Stimulated activated CD8-positive, alpha-beta memory T cell treated with anti-CD3 and anti-CD28 coated beads, Interleukin-4, amount 100 ng/mL, for 48 hours (primary cell): ENCODE measurements around the gene STXBP4.

ENCODE experiments used
- DNase-seq: peaks from one replicate; pipeline ENCODE4 v3.0.0-alpha.2; 2020

STXBP4 gene, protein sequence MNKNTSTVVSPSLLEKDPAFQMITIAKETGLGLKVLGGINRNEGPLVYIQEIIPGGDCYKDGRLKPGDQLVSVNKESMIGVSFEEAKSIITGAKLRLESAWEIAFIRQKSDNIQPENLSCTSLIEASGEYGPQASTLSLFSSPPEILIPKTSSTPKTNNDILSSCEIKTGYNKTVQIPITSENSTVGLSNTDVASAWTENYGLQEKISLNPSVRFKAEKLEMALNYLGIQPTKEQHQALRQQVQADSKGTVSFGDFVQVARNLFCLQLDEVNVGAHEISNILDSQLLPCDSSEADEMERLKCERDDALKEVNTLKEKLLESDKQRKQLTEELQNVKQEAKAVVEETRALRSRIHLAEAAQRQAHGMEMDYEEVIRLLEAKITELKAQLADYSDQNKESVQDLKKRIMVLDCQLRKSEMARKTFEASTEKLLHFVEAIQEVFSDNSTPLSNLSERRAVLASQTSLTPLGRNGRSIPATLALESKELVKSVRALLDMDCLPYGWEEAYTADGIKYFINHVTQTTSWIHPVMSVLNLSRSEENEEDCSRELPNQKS

GRCh38 chr17:54968262-54968987 lies at the start of gene STXBP4, which contains the start of gene COX11:
TSS of gene STXBP4 (plus strand) at chr17:54968765. CDS start at chr17:54986220, 17,455 bp downstream.
TSS of gene COX11 (minus strand) at chr17:54968654. CDS start at chr17:54968646, 8 bp downstream.
- peak; percentile 92 for DNase-seq

DNA sequence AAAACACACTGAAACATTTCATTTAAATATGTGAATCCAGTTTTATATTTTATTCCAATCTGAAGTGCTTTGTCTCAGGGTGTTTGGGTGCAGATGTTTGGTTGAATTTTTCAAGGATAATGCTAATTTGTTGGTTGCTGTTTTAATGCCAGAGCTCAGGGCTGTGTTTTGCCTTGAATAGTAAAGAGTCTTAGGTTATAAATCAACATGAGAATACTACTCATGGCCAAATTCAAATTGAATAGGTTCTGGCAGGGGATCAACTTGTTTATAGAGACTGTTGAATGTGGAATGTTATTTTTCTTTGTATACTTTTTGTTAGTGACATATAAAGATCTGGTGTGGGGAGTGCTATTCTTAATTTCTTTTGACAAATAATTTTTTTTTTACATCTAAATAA lies 49.1 kb upstream of the STXBP4 start:
- no peak for DNase-seq

DNA sequence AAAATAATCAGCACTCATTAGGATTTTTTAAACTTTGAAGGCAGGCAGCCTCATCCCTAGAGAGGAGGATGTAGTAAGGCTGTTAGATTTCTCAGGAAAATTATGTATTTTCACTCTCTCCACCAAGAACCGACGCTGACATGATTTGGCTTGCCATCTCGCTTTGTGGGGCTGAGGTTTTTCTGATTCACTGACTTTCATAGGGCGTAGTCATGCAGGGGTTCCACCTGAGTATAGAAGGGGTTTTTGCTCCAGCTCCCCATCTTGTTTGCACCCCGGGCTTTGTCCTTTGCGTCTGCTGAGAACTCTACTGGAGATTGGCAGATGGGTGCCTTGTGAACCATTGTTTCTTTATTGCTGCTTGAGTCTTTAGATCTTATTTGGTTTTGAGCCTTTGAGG lies 47.7 kb upstream of the STXBP4 start:
- no peak for DNase-seq

GRCh38 chr17:54924405-54924804 lies 44.2 kb upstream of the STXBP4 start:
- DNase-seq = no peak

- DNase-seq = no peak
Measured at GRCh38 chr17:54927525-54927924, 41.0 kb upstream of the STXBP4 start.

DNA sequence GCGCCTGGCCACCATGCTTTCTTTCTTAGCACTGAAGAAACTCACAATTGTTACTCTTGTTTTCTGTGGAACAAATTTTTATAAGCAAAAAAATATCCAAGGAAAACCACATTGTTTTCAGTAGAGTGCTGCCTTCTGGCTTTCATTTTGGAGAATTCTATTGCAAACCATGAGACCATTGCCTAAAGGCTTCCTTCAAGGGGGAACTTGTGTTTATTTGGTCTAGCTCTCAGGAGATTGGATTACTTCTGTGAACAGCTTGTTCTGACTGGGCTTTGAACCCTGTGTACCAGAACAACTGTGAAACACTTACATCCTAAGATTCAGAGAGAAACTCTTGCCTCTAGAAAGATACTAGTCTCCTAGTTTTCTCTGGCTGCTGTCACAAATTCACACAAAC lies 35.9 kb upstream of the STXBP4 start:
- DNase-seq = no peak

DNA sequence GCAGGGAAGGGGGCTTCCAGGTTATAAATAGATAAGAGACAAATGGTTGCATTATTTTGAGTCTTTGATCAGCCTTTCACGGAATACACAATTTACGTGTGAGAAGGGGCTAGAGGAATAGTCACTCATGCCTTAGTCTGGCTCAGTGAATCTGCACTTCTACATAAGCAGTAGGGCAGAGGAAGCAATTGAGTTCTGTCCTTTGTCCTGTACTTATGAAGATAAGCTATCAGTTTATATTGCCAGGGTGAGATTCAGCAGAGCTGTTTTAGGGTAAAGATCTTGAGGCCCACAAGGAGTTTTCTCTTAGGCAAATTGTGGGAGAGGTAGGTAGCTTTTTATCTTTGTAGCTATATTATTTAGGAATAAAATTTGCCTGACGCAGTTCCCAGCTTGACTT lies 34.6 kb upstream of the STXBP4 start:
- DNase-seq = no peak

GRCh38 chr17:54935471-54935870 lies 33.1 kb upstream of the STXBP4 start:
- no peak for DNase-seq

DNA sequence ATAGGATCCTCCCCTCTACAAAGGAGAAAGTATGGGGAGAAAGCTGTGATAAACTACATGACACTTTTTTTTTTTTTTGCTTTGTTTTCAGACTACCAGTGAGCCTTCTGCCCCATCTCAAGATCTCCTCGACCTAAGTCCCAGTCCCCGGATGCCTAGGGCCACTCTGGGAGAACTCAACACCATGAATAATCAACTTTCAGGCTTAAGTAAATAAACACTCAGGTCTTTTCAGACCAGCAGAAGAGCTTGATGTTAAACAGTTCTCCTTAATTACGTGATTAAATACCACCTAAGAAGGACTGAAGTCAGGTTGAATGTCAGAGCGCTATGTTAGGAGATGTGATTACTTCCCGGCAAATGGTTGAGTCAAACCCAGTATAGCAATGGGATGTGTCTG lies 31.5 kb upstream of the STXBP4 start:
- no peak for DNase-seq

DNA sequence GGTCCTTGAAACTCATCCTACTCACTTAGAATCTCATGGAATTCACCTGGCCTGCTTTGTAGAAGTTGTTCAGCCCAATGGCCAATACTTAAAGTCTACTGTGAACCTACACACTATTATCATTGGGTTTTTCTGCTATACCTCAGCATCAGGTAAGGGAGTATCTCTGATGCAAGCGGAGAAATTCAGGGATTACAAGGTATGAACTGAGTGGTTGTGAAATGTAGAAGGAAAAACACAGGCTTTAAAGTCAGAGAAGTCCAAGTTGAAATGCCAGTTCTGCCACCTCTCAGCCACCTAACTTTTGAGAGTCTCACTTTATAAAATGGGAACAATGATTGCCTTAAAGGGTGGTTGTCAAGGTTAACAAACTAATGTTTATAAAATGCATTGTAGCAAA lies 31.1 kb upstream of the STXBP4 start:
- DNase-seq = no peak

DNA sequence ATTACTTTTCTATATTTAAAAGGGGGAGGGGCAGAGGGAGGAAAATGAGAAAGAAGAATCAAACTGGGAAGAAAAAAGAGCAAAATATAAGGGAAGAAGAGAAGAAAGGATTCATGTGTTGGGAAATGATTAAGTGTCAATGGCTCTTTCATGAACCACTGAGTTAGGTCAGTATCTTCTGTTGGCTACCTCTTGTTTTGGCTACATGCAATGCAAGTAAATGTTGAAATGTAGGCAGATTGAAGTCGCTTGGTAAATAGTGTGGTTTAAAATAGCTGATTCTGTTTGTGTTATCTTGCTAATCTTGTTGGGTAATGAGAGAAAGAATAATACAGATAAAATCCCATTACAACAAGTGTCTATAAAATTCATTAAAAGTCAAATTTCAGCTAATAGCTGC lies 27.3 kb upstream of the STXBP4 start:
- DNase-seq = no peak

DNA sequence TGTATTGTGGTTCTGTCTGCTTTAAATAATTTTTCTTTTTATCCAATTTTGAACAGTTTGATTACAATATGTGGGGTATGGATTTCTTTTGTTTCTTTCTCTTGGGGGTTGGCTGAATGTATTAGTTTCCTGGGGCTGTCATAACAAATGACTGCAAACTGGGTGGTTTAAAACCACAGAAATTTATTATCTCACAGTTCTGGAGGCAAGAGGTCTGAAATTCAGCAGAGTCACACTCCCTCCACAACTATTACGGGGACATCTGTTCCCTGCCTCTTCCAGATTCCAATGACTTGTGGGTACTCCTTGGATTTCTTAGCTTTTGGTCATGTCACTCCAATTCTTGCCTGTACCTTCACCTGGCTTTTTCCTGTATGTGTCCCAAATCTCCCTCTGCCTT lies 23.8 kb upstream of the STXBP4 start:
- DNase-seq = no peak

- DNase-seq = no peak
Measured at GRCh38 chr17:54945231-54945630, 23.3 kb upstream of the STXBP4 start.

DNA sequence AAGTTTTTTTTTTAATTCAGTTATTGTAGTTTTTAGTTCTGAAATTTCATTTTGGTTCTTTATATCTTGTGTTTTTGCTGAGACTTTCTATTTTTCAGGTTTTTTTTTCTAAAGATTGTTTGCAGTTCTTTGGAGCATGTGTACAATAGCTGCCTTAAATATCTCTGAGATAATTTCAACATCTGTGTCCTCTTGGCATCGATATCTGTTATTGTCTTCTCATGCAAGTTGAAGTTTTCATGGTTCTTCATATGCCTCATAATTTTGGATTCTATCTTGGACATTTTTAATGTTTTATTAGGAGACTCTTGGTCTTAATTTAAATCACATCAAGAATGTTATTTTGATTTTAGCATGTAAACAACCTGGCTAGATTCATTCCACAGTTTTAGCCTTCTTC lies 22.9 kb upstream of the STXBP4 start:
- no peak for DNase-seq

GRCh38 chr17:54947396-54947795 lies 21.2 kb upstream of the STXBP4 start:
- DNase-seq = no peak

DNA sequence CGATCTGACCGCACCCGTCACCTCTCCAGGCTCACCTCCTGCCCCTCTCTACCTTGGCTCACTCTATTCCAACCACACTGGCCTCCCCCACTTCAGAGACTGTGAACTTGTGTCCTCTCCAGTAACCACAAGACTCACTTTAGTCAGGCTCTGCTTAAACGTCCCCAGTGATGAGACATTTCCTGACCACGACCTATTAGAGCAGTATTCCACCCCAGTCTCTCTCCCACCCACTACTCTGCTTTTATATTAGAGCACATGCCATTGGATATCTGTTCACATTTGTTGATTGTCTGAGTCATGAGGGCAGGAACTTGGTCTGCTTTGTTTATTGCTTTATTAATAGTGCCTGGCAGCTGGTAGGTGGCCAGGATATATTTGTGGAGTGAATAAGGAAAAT lies 20.2 kb upstream of the STXBP4 start:
- no peak for DNase-seq

- DNase-seq = no peak
Measured at GRCh38 chr17:54950116-54950515, 18.4 kb upstream of the STXBP4 start.

- DNase-seq = no peak
Measured at GRCh38 chr17:54951286-54951685, 17.3 kb upstream of the STXBP4 start.

DNA sequence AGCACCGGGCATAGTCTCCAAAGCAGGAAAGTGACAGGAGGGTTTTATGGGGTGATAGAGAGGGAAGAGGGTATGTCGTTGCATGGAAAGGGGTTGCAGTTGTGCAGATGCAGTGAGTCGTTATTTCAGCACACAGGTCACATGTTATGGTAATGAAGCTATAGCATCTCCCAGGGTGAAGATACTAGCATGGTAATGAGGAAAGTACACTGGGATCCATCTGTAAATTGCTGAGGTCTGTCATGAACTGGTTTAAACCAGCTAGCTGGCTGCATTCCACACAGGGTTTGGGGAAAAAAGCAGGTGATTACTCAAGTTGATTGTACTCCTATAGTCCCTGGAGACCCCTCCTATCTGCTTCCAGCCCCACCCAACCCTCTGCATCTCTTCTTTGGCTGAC lies 11.8 kb upstream of the STXBP4 start:
- no peak for DNase-seq

- DNase-seq = peak; percentile 31
Measured at GRCh38 chr17:54967621-54968261, 824 bp upstream of the STXBP4 start.

DNA sequence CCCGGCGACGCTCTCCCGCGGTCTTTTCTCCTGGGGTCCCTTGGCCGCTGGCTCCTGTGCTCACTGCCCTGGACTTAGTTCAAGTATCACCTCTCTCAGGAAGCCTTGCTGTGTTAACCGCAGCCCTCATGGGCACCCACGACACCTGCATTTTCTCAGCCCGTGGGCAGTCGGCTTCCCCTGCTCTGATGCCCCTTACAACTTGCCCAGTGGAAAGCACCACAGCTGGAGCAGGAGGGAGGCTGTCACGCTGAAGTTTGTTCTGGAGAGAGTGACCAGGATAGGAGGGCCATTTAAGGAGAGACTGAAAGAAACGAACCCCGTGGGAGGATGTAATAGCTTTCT lies 395 bp downstream of the STXBP4 start:
- DNase-seq = no peak

- DNase-seq = no peak
Measured at GRCh38 chr17:54969658-54970572, 1.4 kb downstream of the STXBP4 start.

GRCh38 chr17:54971147-54971546 lies 2.6 kb downstream of the STXBP4 start:
- DNase-seq = no peak
